Measurements from ENCODE around the gene CARHSP1.
"Not testable (repeated sequence)": the region's sequence is repeated elsewhere in the genome, so short reads cannot be mapped to it uniquely, and the experiment has no call there.

Gene CARHSP1

DNA sequence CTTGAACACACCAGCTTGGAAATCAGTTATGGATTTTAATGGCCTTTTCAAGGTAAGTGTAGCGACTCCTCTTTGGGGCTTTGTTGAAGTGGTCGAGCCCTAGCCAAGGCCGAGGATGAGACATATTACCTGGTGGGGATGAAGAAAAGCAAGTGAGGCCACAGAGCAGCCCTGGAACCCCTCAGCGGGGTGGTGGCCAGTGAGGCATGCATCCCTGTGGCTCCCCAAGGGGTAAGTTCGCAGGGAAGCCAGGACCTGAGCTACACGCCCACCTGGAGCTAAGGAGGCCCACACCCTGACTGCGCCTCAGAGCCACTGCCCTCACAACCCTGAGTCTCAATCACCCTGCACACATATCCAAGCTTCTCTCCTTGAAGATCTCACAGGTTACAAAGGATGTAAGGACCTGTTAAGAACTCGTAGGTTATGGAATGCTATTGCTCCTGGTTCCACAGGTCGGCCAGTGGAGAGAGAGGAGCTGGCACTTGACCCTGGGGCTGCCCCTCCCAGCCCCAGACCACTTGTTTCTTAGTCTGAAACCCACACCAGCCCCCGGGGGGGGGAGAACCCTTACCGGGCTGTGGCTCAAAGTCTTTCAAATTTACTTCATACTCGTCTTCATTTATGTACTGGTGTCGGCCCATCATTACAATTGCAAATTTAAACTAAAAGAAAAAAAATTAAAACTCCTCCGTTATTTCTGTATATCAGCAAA lies 25.3 kb upstream of the CARHSP1 start:
- no peak for DNase-seq (ENCODE audit: low read depth in 1 of 2, low spot score in 1 of 2)

- DNase-seq (ENCODE audit: low read depth in 1 of 2, low spot score in 1 of 2) = no peak
Measured at GRCh38 chr16:8893426-8893825, 24.6 kb upstream of the CARHSP1 start.

GRCh38 chr16:8892101-8892575 lies 23.3 kb upstream of the CARHSP1 start:
- DNase-seq (ENCODE audit: low read depth in 1 of 2, low spot score in 1 of 2) = no peak

DNA sequence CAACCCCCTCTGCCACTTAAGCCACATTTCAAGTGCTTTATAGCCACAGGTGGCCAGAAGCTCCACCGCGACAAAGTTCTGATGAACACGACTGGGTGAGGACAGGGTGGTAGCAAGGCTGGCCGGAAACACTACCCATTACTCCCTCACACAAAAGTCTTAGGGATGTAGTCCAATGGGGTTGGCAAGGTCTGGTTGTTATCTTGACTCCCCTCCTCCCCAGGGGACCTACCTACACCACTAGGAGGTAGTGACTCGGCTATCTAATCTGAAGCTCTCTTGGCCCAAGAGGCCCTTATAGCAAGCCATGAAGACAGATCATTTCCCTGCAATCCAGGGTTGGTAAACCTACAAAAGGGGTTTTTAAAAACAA lies 21.7 kb upstream of the CARHSP1 start:
- DNase-seq (ENCODE audit: low read depth in 1 of 2, low spot score in 1 of 2) = no peak

DNA sequence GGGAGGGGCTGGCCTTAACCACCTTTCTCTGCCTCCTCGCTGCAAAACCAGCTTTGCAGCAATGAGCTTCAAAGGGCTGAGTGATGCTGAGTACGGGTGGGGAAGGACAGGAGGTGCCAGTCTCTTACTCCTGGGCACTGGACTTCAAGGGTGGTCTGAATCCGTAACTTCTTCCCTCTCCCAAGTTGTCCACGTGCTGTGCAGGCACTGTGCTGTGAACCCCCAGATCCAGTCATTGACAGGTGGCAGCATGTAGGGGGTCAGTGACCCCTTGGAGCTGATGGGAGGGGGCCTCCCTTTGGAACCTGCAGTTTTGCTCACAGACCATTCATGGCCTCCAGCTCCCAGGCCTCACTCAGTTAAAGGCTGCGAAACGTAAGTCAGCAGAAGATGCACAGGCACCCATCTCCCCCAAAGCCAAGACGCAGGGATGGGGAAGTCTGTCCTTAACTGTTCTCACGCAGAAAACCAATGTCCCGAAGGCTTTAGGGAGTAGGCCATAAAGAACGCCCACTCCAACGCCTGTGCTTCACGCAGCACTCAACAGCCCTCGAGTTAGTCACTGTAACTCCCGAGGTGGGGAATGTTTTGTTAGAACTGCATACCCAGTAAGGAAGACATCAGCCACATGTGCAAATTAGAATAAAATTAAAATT lies 21.2 kb upstream of the CARHSP1 start:
- DNase-seq (ENCODE audit: low read depth in 1 of 2, low spot score in 1 of 2) = no peak

- no peak for DNase-seq (ENCODE audit: low read depth in 1 of 2, low spot score in 1 of 2)
Measured at GRCh38 chr16:8888951-8889892, 20.4 kb upstream of the CARHSP1 start.

DNA sequence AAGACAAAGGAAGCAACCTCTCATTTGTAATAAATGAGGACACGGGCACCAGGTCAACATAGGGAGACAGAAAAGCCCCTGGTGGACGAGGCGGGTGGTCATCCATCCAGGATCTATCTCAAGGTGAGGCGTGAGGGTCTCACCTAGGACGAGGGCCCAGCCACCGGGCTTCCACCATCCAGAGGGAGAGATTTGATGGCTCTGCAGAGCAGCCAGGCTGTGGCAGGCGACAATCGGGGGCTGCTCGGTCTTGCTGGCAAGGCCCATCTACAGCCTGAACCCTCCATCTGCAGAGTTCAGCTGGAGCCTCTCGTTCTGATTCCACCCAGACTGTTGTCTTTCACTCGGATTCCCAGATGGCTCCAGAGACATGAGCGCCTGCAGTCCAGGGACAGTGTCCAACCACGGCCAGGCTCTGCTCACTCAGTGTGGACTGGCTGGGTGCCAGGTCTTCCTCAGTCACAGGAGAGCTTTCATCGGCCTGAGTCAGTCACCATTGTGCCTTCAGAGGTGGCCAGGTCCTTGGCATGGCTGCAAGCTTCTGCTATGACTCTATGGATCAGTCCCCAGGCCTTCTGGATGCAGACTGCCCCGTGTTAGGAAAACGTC lies 19.2 kb upstream of the CARHSP1 start:
- DNase-seq (ENCODE audit: low read depth in 1 of 2, low spot score in 1 of 2) = no peak

DNA sequence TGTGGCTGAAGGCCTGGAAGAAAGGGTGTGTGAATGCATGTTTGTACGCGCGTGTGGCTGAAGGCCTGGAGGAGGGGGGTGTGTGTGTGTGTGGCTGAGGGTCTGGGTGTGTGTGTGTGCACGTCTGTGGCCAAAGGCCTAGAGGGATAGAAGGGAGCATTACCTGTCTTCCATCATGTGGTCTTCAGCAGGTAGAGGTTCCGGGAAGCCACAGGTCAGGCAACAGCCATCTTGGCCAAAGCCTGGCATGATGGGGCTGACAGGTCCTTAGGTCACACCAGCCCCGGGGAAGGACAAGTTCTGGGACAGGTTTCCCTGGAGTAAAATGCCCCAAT lies 18.6 kb upstream of the CARHSP1 start:
- no peak for DNase-seq (ENCODE audit: low read depth in 1 of 2, low spot score in 1 of 2)

- DNase-seq (ENCODE audit: low read depth in 1 of 2, low spot score in 1 of 2) = no peak
Measured at GRCh38 chr16:8886593-8887430, 18.0 kb upstream of the CARHSP1 start.

DNA sequence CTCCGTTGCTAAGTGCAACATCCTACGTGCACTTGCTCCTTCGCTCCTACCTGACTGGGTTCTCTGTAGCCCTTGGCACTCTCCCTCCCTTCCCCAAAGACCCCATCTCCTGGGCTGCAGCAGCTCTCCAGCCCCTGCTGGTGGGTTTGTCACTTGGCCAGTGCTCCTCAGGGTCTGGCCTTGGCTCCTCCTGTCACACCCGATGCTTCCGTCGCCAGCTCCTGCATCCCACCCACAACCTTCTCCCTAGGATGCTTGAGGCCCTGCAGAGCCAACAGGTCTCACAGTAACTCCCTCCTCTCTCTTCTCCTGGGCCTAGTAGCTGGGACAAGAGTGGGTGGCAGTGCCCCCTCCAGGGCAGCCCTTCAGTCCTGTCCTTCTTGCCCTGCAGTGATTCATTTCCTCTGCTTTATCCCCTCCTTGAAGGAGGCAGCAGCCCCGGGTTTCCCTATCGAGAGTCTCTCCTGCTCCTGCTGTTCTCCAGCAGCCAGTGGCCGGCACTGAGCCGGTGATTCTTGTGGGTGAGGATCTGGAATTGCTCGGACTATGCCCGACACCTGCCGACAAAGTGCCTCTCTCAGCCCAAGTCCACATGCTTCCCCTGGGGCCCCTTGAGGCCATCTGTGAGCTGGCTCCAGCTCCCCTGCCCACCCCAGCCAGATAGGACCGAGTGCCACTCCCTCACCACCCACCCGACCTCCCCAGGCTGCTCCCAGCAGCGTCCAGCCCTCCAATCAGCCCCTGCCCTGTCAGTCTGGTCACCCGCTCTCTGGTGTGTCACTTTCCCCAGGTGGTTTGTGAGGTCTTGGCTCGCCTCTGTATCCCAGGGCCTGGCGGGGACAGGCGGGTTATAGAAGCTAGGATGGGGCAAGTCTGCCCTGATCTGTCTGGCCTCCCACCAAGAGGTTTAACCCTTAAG lies 17.1 kb upstream of the CARHSP1 start:
- no peak for DNase-seq (ENCODE audit: low read depth in 1 of 2, low spot score in 1 of 2)

- DNase-seq (ENCODE audit: low read depth in 1 of 2, low spot score in 1 of 2) = no peak
Measured at GRCh38 chr16:8882725-8883377, 14.0 kb upstream of the CARHSP1 start.

- no peak for DNase-seq (ENCODE audit: low read depth in 1 of 2, low spot score in 1 of 2)
Measured at GRCh38 chr16:8882041-8882617, 13.3 kb upstream of the CARHSP1 start, which contains the start of gene LITAFD. TSS of gene LITAFD (plus strand) at chr16:8882351. CDS start at chr16:8884356, 2,005 bp downstream.

GRCh38 chr16:8880839-8881510 lies 12.2 kb upstream of the CARHSP1 start:
- no peak for DNase-seq (ENCODE audit: low read depth in 1 of 2, low spot score in 1 of 2)

DNA sequence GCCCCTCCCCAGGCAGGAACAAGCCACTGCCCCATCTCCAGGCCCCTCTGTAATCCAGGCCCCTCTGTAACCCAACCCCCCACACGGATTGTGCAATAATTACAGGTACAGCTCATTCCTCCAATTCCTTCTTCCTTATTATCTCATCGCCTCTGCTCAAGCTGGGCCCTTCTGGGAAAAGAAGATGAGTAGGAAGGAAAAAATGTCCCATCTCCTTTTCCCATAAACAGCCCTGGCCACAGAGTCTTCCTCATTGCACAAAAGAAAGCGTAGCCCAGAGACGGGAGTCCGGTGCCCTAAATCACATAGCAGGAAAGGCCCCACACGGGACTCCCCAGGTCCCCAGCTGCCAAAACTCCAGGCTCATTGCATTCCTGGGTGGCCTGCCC lies 9.7 kb upstream of the CARHSP1 start:
- DNase-seq (ENCODE audit: low read depth in 1 of 2, low spot score in 1 of 2) = no peak

- no peak for DNase-seq (ENCODE audit: low read depth in 1 of 2, low spot score in 1 of 2)
Measured at GRCh38 chr16:8877894-8878522, 9.2 kb upstream of the CARHSP1 start.

DNA sequence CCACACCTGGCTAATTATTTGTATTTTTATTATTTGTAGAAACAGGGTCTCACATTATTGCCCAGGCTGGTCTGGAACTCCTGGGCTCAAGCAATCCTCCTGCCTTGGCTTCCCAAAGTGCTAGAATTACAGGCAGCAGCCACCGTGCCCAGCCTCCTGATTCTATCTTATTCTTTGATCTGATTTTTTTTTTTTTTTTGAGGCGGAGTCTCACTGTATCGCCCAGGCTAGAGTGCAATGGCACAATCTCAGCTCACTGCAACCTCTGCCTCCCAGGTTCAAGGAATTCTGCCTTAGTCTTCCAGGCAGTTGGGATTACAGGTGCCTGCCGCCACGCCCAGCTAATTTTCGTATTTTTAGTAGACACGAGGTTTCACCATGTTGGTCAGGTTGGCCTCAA lies 6.5 kb upstream of the CARHSP1 start:
- DNase-seq (ENCODE audit: low read depth in 1 of 2, low spot score in 1 of 2) = not testable (repeated sequence)

- DNase-seq (ENCODE audit: low read depth in 1 of 2, low spot score in 1 of 2) = no peak
Measured at GRCh38 chr16:8874388-8874787, 5.6 kb upstream of the CARHSP1 start.

GRCh38 chr16:8873866-8874195 lies 5.0 kb upstream of the CARHSP1 start:
- not testable (repeated sequence) for DNase-seq (ENCODE audit: low read depth in 1 of 2, low spot score in 1 of 2)

Data from activated T-helper 1 cell treated with anti-CD3 and anti-CD28 coated beads, Interleukin-2, amount 50 U/mL, for 16 hours (primary cell).